Panc1 (cell line): ENCODE measurements around the gene SLC25A14. TPM values are rescaled to one million over a fixed set of nuclear protein-coding genes. Genes with fewer than 3 reads are reported as not detected.

Source experiments
- ATAC-seq: fragments of 200-7000 bp; cut with Tn5 transposase; 2 replicates; pipeline ENCODE4 v1.9.1; 2020; ENCODE audit warnings: mild to moderate bottlenecking, moderate library complexity
- BruUV-seq: library from RNA; stranded (reverse); fragments of 400-500 nt; replicated peaks from 2 replicates; lab custom pipeline; 2021; lab: Mats Ljungman, UMichigan
- CTCF ChIA-PET: fragments of 300-600 bp; sonication (Branson Sonifier 250); formaldehyde crosslinking; loops from one replicate; lab custom pipeline; 2022; ENCODE audit warnings: antibody characterized with exemption; lab: Charles Lee
- POLR2A ChIA-PET: fragments of 300-600 bp; sonication (Branson Sonifier 250); formaldehyde crosslinking; loops from one replicate; lab custom pipeline; 2022; ENCODE audit warnings: antibody characterized with exemption; lab: Charles Lee
- DNase-seq: peaks from one replicate; pipeline ENCODE4 v3.0.0-alpha.2; 2010; ENCODE audit warnings: low read depth, low spot score
- H3K27ac ChIP-seq: 2 replicates; pipeline ENCODE4 v1.5.1; 2011; ENCODE audit warnings: mild to moderate bottlenecking, low read length, inconsistent platforms
- H3K27me3 ChIP-seq: fragments of 200-500 bp; sonication (Bioruptor generic); 2 replicates; pipeline ENCODE4 v1.6.0; 2014; ENCODE audit warnings: low read length, inconsistent platforms; ENCODE audit not compliant: control insufficient read depth, insufficient read depth
- H3K36me3 ChIP-seq: fragments of 200-500 bp; sonication (Bioruptor generic); 2 replicates; pipeline ENCODE4 v1.5.1; 2014; ENCODE audit warnings: inconsistent platforms, mild to moderate bottlenecking, low read length, moderate library complexity; ENCODE audit not compliant: control insufficient read depth, insufficient read depth
- H3K4me1 ChIP-seq: 2 replicates; pipeline ENCODE4 v1.5.1; 2011; ENCODE audit warnings: inconsistent platforms, mild to moderate bottlenecking, low read length, moderate library complexity; ENCODE audit not compliant: control insufficient read depth, insufficient read depth
- H3K4me3 ChIP-seq, 2 experiments: 2 replicates each; pipeline ENCODE4 v1.5.1; 2011 to 2012; ENCODE audit warnings: low read depth in 2 of 2, low read length in 2 of 2, mild to moderate bottlenecking in 2 of 2, inconsistent platforms in 1 of 2, moderate library complexity in 1 of 2
- H3K9me3 ChIP-seq: fragments of 200-500 bp; sonication (Bioruptor generic); 2 replicates; pipeline ENCODE4 v1.5.1; 2014; ENCODE audit warnings: low read depth, mild to moderate bottlenecking, inconsistent platforms, low read length, moderate library complexity; ENCODE audit not compliant: control insufficient read depth, insufficient read depth
- CTCF ChIP-seq: fragments of 450-650 bp; IDR thresholded peaks from 2 replicates; pipeline ENCODE4 v1.5.1; 2017; ENCODE audit warnings: mild to moderate bottlenecking
- POLR2AphosphoS5 ChIP-seq: IDR thresholded peaks from 2 replicates; pipeline ENCODE4 v1.6.1; 2012; ENCODE audit warnings: mild to moderate bottlenecking, low read depth, low read length, moderate library complexity
- SIN3A ChIP-seq: IDR thresholded peaks from 2 replicates; pipeline ENCODE4 v1.6.1; 2012; ENCODE audit warnings: low read depth, mild to moderate bottlenecking, low read length, moderate library complexity, borderline replicate concordance; ENCODE audit not compliant: insufficient read depth
- TCF7L2 ChIP-seq: IDR thresholded peaks from 2 replicates; pipeline ENCODE4 v1.6.1; 2011; ENCODE audit warnings: mild to moderate bottlenecking, low read depth, low read length, inconsistent platforms
- in situ Hi-C: cut with HindIII; loops from 2 replicates; pipeline ENCODE4 v1.10.0; 2016; ENCODE audit warnings: low sequenced_read_pairs, low pct_unique_long_range_greater_than_20kb
- intact Hi-C: fragments of 100-400 bp; cut with micrococcal nuclease; formaldehyde crosslinking; loops from one replicate; pipeline ENCODE4 v1.10.0; 2022; ENCODE audit not compliant: unreplicated experiment
- total RNA-seq: library from RNA; stranded (reverse); gene quantifications from one replicate; pipeline ENCODE4 v1.2.1, GENCODE V29; 2021; ENCODE audit not compliant: unreplicated experiment
- TF ChIP-seq, protein P1 (sequence below), 2 experiments: IDR thresholded peaks; 2 replicates each; pipeline ENCODE4 v1.6.1; 2011 to 2012; ENCODE audit warnings: low read depth in 2 of 2, control low read depth in 1 of 2, low read length in 1 of 2, mild to moderate bottlenecking in 1 of 2, moderate library complexity in 1 of 2; ENCODE audit not compliant: insufficient read depth in 1 of 2

SLC25A14 gene
- total RNA-seq, 1 experiment from 2014 or later: 25.0 TPM

GRCh38 chrX:130300010-130300282 is 39.8 kb upstream of the SLC25A14 start:
- in situ Hi-C loops: no loop called here
- Histone ChIP-seq H3K27me3 (no peaks in the 10 kb centered on the region), H3K36me3 (no peaks in the 10 kb centered on the region), H3K4me1 (peaks cover 8% of the 10 kb centered on the region), H3K27ac (peak overlapping the region; percentile 45; the same call in 1 of the 2 replicates), H3K9me3 (no peaks in the 10 kb centered on the region), H3K4me3 (peak overlapping the region; percentile 49 to 68)
- no peak for DNase-seq
- ChIA-PET CTCF (no interaction called here), POLR2A (interaction anchor here (1.1 kb wide), 1 partner anchor 11 kb away, joined by 3 read pairs; no protein-coding TSS in a partner anchor)
- intact Hi-C loops: no loop called here
- TF ChIP-seq SIN3A: no peak
- no peak for TF ChIP-seq POLR2AphosphoS5
- TF ChIP-seq, protein P1, sequence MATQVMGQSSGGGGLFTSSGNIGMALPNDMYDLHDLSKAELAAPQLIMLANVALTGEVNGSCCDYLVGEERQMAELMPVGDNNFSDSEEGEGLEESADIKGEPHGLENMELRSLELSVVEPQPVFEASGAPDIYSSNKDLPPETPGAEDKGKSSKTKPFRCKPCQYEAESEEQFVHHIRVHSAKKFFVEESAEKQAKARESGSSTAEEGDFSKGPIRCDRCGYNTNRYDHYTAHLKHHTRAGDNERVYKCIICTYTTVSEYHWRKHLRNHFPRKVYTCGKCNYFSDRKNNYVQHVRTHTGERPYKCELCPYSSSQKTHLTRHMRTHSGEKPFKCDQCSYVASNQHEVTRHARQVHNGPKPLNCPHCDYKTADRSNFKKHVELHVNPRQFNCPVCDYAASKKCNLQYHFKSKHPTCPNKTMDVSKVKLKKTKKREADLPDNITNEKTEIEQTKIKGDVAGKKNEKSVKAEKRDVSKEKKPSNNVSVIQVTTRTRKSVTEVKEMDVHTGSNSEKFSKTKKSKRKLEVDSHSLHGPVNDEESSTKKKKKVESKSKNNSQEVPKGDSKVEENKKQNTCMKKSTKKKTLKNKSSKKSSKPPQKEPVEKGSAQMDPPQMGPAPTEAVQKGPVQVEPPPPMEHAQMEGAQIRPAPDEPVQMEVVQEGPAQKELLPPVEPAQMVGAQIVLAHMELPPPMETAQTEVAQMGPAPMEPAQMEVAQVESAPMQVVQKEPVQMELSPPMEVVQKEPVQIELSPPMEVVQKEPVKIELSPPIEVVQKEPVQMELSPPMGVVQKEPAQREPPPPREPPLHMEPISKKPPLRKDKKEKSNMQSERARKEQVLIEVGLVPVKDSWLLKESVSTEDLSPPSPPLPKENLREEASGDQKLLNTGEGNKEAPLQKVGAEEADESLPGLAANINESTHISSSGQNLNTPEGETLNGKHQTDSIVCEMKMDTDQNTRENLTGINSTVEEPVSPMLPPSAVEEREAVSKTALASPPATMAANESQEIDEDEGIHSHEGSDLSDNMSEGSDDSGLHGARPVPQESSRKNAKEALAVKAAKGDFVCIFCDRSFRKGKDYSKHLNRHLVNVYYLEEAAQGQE (IDR thresholded peaks at IDR 0.05; ENCODE audit: insufficient read depth in 1 of 2, low read depth in 2 of 2, low read length in 1 of 2): no peak
- no peak for TF ChIP-seq CTCF
- no peak for TF ChIP-seq TCF7L2
- no TSS peak for BruUV-seq
- no peak for ATAC-seq

DNA sequence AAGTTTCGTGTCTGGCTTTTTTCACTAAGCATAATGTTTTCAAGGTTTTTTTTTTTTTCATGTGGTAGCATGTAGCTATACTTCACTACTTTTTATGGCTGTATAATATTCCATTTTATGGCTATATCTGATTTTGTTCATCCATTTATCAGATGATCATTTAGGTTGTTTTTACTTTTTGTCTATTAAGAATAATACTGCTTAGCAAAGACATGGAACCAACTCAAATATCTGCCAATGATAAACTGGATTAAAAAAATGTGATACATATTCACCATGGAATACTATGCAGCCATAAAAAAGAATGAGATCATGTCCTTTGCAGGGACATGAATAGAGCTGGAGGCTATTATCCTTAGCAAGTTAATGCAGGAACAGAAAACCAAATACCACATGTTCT is 38.3 kb upstream of the SLC25A14 start:
- intact Hi-C loops: no loop called here
- in situ Hi-C loops: no loop called here
- ChIA-PET POLR2A (no interaction called here), CTCF (no interaction called here)
- Histone ChIP-seq H3K9me3 (no peaks in the 10 kb centered on the region), H3K36me3 (no peaks in the 10 kb centered on the region), H3K4me1 (peaks cover 6% of the 10 kb centered on the region), H3K4me3 (no peak overlapping the region), H3K27ac (no peak overlapping the region), H3K27me3 (no peaks in the 10 kb centered on the region)
- BruUV-seq: no TSS peak
- DNase-seq (no peak), ATAC-seq (no peak)
- no peak for TF ChIP-seq TCF7L2
- TF ChIP-seq CTCF: no peak
- TF ChIP-seq, protein P1 (IDR thresholded peaks at IDR 0.05; ENCODE audit: insufficient read depth in 1 of 2, low read depth in 2 of 2, low read length in 1 of 2): no peak
- TF ChIP-seq POLR2AphosphoS5: no peak
- no peak for TF ChIP-seq SIN3A
